GM20000 (cell line): ENCODE measurements around the gene CDK2AP2.

Source experiments
- DNase-seq: peaks from one replicate; pipeline ENCODE4 v3.0.0; 2012; ENCODE audit warnings: low spot score
- CTCF ChIP-seq: IDR thresholded peaks from 2 replicates; pipeline ENCODE4 v1.5.1; 2012; ENCODE audit warnings: mild to moderate bottlenecking, control low read depth; ENCODE audit errors: extremely low read depth, missing control alignments

CDK2AP2 gene

GRCh38 chr11:67501854-67502253 is 6.1 kb downstream of the CDK2AP2 start:
- TF ChIP-seq CTCF: no peak
- no peak for DNase-seq

GRCh38 chr11:67500831-67501715 is 6.9 kb downstream of the CDK2AP2 start:
- DNase-seq: no peak
- TF ChIP-seq CTCF: no peak

- DNase-seq: no peak
- no peak for TF ChIP-seq CTCF
Measured at GRCh38 chr11:67500484-67500821, 7.5 kb downstream of the CDK2AP2 start.

GRCh38 chr11:67499808-67500483 is 8.0 kb downstream of the CDK2AP2 start:
- no peak for DNase-seq
- TF ChIP-seq CTCF: no peak

GRCh38 chr11:67498544-67498972 is 9.4 kb downstream of the CDK2AP2 start:
- no peak for TF ChIP-seq CTCF
- DNase-seq: no peak

- no peak for DNase-seq
- TF ChIP-seq CTCF: no peak
Measured at GRCh38 chr11:67497656-67498291, 10.2 kb downstream of the CDK2AP2 start.

- no peak for DNase-seq
- TF ChIP-seq CTCF: no peak
Measured at GRCh38 chr11:67496113-67496512, 11.8 kb downstream of the CDK2AP2 start.
